Stimulated activated CD4-positive, alpha-beta T cell treated with anti-CD3 and anti-CD28 coated beads, Interleukin-15, amount 100 ng/mL, for 1 hour (primary cell): ENCODE data around the gene MCUB.

Source experiments
- DNase-seq, 2 donors: peaks; one replicate each; pipeline ENCODE4 v3.0.0-alpha.2; 2020; ENCODE audit warnings: low read depth in 1 of 2, low spot score in 1 of 2

MCUB gene

GRCh38 chr4:109624536-109624935 is 64.5 kb downstream of the MCUB start:
- no peak for DNase-seq

- DNase-seq = no peak
Measured at GRCh38 chr4:109627361-109627760, 67.3 kb downstream of the MCUB start.

- no peak for DNase-seq
Measured at GRCh38 chr4:109629775-109630174, 69.7 kb downstream of the MCUB start.

- DNase-seq = no peak
Measured at GRCh38 chr4:109631532-109632108, 71.6 kb downstream of the MCUB start.

- no peak for DNase-seq
Measured at GRCh38 chr4:109640644-109641043, 80.6 kb downstream of the MCUB start.

- DNase-seq = no peak
Measured at GRCh38 chr4:109645874-109646710, 86.0 kb downstream of the MCUB start.

GRCh38 chr4:109648266-109648996 is 88.4 kb downstream of the MCUB start:
- no peak for DNase-seq

GRCh38 chr4:109648997-109649575 is 89.0 kb downstream of the MCUB start:
- DNase-seq = no peak

GRCh38 chr4:109649872-109650271 is 89.8 kb downstream of the MCUB start:
- no peak for DNase-seq

- DNase-seq = no peak
Measured at GRCh38 chr4:109655396-109655795, 95.3 kb downstream of the MCUB start.

- no peak for DNase-seq
Measured at GRCh38 chr4:109657854-109658418, 97.9 kb downstream of the MCUB start.

- no peak for DNase-seq
Measured at GRCh38 chr4:109658871-109659410, 98.9 kb downstream of the MCUB start.

- DNase-seq = no peak
Measured at GRCh38 chr4:109662116-109662515, 102.1 kb downstream of the MCUB start.

- no peak for DNase-seq
Measured at GRCh38 chr4:109662771-109663170, 102.7 kb downstream of the MCUB start.

- no peak for DNase-seq
Measured at GRCh38 chr4:109665783-109666485, 105.9 kb downstream of the MCUB start.

- no peak for DNase-seq
Measured at GRCh38 chr4:109671350-109671749, 111.3 kb downstream of the MCUB start.

GRCh38 chr4:109672169-109672930 is 112.3 kb downstream of the MCUB start:
- DNase-seq = no peak

- no peak for DNase-seq
Measured at GRCh38 chr4:109673303-109673702, 113.3 kb downstream of the MCUB start.

- no peak for DNase-seq
Measured at GRCh38 chr4:109675181-109675580, 115.1 kb downstream of the MCUB start.

GRCh38 chr4:109675843-109676242 is 115.8 kb downstream of the MCUB start:
- no peak for DNase-seq
